GM18951 (cell line): ENCODE results near the gene ZNF227.
"Not testable (repeated sequence)": the region's sequence is repeated elsewhere in the genome, so short reads cannot be mapped to it uniquely, and the experiment has no call there.

Source experiments
- POLR2A ChIP-seq: IDR thresholded peaks from 4 replicates; pipeline ENCODE4 v1.6.1; 2011; ENCODE audit warnings: mild to moderate bottlenecking; ENCODE audit not compliant: insufficient read length, insufficient read depth; ENCODE audit errors: extremely low read depth
- in situ Hi-C: fragments of 300-500 bp; cut with MboI; formaldehyde crosslinking; loops from one replicate; pipeline ENCODE4 v1.12.0; 2022; ENCODE audit warnings: low sequenced_read_pairs, mixed read lengths, inconsistent platforms; ENCODE audit not compliant: unreplicated experiment

Gene ZNF227

GRCh38 chr19:44204772-44205171 lies 7.6 kb upstream of the ZNF227 start:
- no peak for TF ChIP-seq POLR2A

GRCh38 chr19:44207126-44207803 lies 5.1 kb upstream of the ZNF227 start:
- peak; percentile 60 for TF ChIP-seq POLR2A
- in situ Hi-C loops, result no loop called here

More at GRCh38 chr19:44204772-44205171, 7.6 kb upstream of the ZNF227 start:
- in situ Hi-C loops, result no loop called here

- no peak for TF ChIP-seq POLR2A
- in situ Hi-C loops, result no loop called here
Measured at GRCh38 chr19:44212866-44213346, 574 bp downstream of the ZNF227 start.

GRCh38 chr19:44219926-44220325 lies 7.6 kb downstream of the ZNF227 start:
- in situ Hi-C loops, result not testable (repeated sequence)

GRCh38 chr19:44220761-44221160 lies 8.4 kb downstream of the ZNF227 start:
- in situ Hi-C loops, result not testable (repeated sequence)

- in situ Hi-C loops, result not testable (repeated sequence)
Measured at GRCh38 chr19:44221291-44221690, 9.0 kb downstream of the ZNF227 start.

- TF ChIP-seq POLR2A, result no peak
Measured at GRCh38 chr19:44228318-44228717, 16.0 kb downstream of the ZNF227 start.

GRCh38 chr19:44232867-44233266 lies 20.5 kb downstream of the ZNF227 start:
- in situ Hi-C loops, result no loop called here
- no peak for TF ChIP-seq POLR2A

More at GRCh38 chr19:44228318-44228717, 16.0 kb downstream of the ZNF227 start:
- in situ Hi-C loops, result no loop called here

- TF ChIP-seq POLR2A, result no peak
- in situ Hi-C loops, result no loop called here
Measured at GRCh38 chr19:44236384-44236783, 24.1 kb downstream of the ZNF227 start.

GRCh38 chr19:44252332-44252731 lies 40.0 kb downstream of the ZNF227 start:
- in situ Hi-C loops, result not testable (repeated sequence)

- in situ Hi-C loops, result not testable (repeated sequence)
Measured at GRCh38 chr19:44253392-44253791, 41.1 kb downstream of the ZNF227 start.

- TF ChIP-seq POLR2A, result no peak
- in situ Hi-C loops, result no loop called here
Measured at GRCh38 chr19:44254496-44254895, 42.2 kb downstream of the ZNF227 start.

GRCh38 chr19:44255705-44256411 lies 43.5 kb downstream of the ZNF227 start:
- TF ChIP-seq POLR2A, result no peak
- in situ Hi-C loops, result no loop called here

- in situ Hi-C loops, result no loop called here
- no peak for TF ChIP-seq POLR2A
Measured at GRCh38 chr19:44258136-44258535, 45.8 kb downstream of the ZNF227 start.
